Activated CD8-positive, alpha-beta memory T cell treated with anti-CD3 and anti-CD28 coated beads, Interleukin-2, amount 50 U/mL, for 1 hour (primary cell): Measurements from ENCODE around the gene POTEH.
"Not testable (repeated sequence)": the region's sequence is repeated elsewhere in the genome, so short reads cannot be mapped to it uniquely, and the experiment has no call there.

Source experiments
- DNase-seq: peaks from one replicate; pipeline ENCODE4 v3.0.0-alpha.2; 2020; ENCODE audit errors: extremely low read depth

Gene POTEH

DNA sequence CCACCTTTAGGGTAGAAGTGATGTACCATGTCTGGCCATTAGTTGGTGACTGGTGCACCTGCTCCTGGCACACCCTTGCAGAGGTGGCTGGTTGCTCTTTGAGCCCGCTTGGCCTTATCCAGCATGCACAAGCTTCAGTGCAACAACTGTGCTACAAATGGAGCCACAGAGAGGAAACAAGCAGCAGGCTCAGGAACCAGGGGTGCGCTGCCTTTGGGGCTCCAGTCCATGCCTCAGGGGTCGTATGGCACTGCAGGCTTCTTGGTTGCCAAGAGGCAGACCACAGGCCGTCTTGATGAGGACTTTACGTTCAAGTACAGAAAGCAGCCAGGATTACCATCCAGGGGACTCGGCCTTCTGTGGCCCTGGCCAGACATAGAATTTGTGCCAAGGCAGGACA is 44.6 kb downstream of the POTEH start:
- not testable (repeated sequence) for DNase-seq

DNA sequence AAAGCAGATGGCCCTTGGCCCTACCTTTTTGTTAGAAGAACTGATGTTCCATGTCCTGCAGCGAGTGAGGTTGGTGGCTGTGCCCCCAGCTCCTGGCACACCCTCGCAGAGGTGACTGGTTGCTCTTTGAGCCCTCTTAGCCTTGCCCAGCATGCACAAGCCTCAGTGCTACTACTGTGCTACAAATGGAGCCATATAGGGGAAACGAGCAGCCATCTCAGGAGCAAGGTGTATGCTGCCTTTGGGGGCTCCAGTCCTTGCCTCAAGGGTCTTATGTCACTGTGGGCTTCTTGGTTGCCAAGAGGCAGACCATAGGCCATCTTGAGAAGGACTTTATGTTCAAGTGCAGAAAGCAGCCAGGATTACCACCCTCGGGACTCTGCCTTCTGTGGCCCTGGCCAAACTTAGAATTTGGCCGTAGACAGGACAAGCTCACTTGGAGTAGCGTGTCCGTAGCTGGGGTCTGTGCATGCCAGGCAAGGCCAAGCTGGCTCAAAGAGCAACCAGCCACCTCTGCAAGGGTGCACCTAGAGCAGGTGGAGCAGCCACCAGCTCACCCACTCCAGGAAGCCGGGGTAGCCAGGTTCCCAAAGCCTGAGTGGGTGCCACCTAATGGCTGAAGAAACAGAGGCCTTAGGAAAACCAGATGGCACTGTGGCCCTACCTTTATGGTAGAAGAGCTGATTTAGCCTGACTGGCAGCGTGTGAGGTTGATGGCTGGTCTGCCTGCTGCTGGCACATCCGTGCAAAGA is 48.5 kb downstream of the POTEH start:
- DNase-seq = not testable (repeated sequence)

DNA sequence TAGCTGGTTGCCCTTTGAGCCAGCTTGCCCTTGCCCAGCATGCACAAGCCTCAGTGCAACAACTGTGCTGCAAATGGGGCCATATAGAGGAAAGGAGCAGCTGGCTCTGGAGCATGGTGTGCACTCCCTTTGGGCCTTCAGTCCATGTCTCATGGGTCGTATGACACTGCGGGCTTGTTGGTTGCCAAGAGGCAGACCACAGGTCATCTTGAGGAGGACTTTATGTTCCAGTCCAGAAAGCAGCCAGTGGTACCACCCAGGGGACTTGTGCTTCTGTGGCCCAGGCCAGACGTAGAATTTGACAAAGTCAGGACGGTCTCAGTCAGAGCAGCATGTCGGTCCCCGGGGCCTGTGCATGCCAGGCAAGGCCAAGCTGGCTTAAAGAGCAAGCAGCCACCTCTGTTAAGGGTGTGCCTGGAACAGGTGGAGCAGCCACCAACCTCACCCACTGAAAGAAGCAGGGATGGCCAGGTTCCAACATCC is 49.1 kb downstream of the POTEH start:
- DNase-seq = not testable (repeated sequence)

DNA sequence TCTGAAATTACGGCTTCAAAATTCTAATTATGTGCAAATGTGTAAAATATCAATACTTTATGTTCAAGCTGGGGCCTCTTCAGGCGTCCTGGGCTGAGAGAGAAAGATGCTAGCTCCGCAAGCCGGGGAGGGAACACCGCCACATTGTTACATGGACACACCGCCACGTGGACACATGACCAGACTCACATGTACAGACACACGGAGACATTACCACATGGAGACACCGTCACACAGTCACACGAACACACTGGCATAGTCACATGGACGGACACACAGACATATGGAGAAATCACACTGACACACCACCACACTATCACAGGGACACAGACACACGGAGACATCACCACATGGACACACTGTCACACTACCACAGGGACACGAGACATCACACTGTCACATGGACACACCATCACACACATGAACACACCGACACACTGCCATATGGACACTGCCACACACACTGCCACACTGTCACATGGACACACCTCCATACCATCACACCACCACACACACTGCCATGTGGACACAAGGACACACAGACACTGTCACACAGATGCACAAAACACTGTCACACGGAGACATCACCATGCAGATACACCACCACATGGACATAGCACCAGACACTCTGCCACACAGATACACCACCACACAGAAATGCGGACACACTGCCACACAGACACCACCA is 58.0 kb downstream of the POTEH start:
- not testable (repeated sequence) for DNase-seq

DNA sequence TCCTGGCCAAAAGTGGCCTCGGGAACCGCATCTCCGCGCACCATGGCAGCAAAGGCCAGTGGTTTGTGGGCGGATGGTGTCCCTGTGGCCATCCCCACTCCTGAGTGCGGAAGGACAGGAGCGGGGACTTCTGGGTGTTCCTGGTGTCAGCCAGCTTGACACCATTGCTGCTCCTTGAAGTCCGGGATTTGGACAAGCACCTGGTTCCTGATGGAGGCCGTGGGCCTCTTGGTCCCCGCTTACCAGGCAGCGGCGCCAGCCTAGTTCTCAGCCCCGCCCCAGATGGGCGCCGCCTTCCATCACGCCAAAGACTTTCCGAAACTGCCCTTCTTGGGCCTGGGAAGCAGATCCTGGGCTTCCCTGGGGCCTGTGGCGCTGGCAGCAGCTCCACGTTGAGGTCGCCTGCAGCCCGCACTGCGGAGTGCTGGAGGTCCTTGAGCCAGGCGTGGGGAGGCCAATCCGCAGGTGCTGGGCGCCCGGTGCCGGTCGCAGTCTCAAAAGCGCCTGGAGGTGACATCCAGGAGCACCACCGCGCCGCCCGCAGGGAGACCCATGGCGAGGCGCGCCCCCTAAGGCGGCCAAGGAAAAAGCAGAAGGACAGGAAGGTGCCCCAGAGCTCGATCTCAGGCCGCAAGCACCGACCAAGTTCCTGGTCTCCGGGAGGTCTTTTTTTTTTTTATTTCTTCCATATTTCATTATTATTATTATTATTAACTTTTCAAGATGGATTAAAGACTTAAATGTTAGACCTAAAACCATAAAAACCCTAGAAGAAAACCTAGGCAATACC is 59.5 kb downstream of the POTEH start:
- DNase-seq = not testable (repeated sequence)

DNA sequence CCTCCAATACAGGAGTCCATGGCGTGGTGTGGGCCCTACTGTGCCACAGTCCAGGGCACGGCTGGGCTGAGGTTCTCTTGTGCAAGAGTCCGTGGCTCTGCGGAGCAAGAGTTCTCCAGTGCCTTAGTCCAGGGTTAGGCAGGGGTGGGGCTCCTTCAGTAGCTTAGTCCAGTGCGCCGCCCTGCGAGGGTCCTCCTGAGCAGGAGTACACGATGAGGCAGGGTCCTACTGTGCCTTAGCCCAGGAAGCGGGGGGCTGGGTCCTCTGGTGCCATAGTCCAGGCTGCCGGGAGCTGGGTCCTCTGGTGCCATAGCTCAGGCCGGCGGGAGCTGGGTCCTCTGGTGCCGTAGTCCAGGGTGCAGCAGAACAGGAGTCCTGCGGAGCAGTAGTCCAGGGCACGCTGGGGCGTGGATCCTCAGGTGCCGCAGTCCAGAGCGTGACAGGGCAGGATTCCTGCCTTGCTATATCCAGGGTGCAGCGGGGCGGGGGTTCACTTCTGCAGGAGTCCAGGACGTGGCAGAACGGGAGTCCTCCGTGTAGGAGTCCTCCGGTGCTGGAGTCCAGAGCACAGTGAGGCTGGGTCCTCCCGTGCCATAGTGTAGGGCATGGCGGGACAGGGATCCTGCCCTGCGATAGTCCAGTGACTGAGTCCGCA is 69.7 kb downstream of the POTEH start:
- DNase-seq = not testable (repeated sequence)

DNA sequence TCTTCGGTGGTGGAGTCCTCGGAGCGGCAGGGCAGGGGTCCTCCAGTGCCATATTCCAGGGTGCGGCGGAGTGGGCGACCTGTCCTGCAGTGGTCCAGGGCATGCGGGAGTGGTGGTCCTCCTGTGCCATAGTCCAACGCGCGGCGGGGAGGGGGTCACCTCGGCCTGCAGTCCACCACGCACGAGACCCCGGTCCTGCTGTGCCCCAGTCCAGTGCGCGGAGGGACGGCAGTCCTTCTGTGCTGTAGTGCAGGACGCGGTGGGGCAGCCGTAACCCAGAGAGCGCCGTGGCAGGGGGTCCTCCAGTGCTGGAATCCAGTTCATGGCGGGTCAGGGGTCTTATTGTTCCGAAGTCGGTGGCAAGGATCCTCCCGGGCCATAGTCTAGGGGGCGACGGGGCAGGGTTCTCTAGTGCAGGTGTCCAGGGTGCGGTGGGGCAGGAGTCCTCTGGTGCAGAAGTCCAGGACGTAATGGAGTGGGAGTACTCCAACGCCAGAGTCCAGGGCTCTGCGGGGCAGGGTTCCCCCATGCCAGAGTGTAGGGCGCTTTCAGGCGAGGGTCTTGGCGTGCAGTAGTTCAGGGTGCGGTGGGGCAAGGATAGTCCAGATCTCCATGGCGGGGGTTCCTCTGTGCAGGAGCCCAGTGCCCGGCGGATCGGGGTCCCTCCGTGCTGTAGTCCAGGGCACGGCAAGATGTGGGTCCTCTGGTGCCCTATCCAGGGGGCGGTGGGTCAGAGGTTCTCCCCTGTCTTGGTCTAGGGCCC is 70.7 kb downstream of the POTEH start:
- not testable (repeated sequence) for DNase-seq

DNA sequence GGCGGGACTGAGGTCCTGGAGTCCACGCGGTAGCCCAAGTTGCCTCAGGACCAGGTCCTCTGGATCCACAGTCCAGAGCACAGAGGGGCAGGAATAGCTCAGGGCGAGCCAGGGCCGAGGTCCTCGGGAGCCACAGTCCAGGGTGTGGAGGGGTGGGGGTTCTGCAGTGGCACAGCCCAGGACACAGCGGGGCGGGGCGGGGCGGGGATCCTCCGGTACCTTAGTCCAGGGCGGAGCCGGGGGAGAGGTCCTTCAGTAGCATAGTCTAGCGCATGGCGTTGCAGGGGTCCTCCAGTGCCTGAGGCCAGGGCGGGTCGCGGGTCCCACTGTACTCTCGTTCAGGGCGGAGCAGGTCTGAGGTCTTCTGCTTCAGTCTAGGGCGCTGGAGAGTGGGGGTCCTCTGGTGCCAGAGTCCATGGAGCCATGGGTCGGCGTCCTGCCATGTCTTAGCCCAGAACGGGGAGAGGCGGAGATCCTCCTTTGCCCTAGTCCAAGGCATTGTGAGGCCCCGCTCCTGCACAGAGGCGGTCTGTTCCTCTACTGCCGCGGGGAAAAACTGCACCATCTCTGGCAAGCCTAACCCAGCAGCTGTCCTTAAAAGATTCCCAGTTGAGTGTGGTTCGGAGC is 71.4 kb downstream of the POTEH start:
- not testable (repeated sequence) for DNase-seq

DNA sequence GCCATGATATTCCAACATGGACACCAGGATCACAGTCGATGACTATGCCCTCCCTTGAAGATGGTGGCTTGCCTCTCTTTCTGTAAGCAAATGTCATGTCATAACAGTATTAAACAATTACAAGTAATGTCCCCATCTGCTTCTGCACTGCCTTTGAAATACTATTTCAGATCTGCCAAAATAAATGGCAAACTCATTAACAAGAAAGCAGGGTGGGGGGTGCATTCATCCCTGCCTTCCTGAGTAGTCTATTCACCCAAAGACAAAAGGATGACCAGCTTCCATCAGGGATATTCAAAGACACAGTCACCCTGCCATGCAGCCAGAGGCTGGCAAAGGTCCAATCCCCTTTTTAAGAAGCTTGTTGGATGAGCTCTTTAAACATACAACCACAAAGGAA is 73.7 kb downstream of the POTEH start:
- DNase-seq = not testable (repeated sequence)
